CD14-positive monocyte (primary cell): ENCODE measurements around the gene CSF2RB. TPM values are rescaled to one million over a fixed set of nuclear protein-coding genes. Genes with fewer than 3 reads are reported as not detected.

Experiments
- DNase-seq, 3 donors: peaks; one replicate each; pipeline ENCODE4 v3.0.0-alpha.2; 2011 to 2022
- H2AFZ ChIP-seq: 2 replicates; pipeline ENCODE4 v1.6.0; 2012; ENCODE audit warnings: mild to moderate bottlenecking, low read depth, low read length, inconsistent platforms; ENCODE audit not compliant: insufficient read depth, poor library complexity, severe bottlenecking
- H3K27ac ChIP-seq, 2 donors: 1 replicate in 1 of 2; 2 replicates in 1 of 2; pipeline ENCODE4 v1.5.1; 2012 to 2013; ENCODE audit warnings: low read length in 2 of 2, control low read depth in 1 of 2, inconsistent platforms in 1 of 2, low read depth in 1 of 2, mild to moderate bottlenecking in 1 of 2
- H3K27me3 ChIP-seq, 2 donors: one replicate each; pipeline versions ENCODE4 v1.6.0 to v1.6.1; 2011 to 2013; ENCODE audit warnings: low read length in 2 of 2; ENCODE audit not compliant: control insufficient read depth in 2 of 2, insufficient read depth in 2 of 2
- H3K36me3 ChIP-seq, 2 donors: replicated peaks in 1 of 2; 1 replicate in 1 of 2; 2 replicates in 1 of 2; pipeline versions ENCODE4 v1.5.1 to v1.6.1; 2012 to 2013; ENCODE audit warnings: low read length in 2 of 2, control low read depth in 1 of 2, inconsistent platforms in 1 of 2, mild to moderate bottlenecking in 1 of 2; ENCODE audit not compliant: insufficient read depth in 2 of 2, control insufficient read depth in 1 of 2
- H3K4me1 ChIP-seq, 2 donors: 1 replicate in 1 of 2; 2 replicates in 1 of 2; pipeline versions ENCODE4 v1.5.1 to v1.6.1; 2012 to 2013; ENCODE audit warnings: low read length in 2 of 2, control low read depth in 1 of 2, inconsistent platforms in 1 of 2, mild to moderate bottlenecking in 1 of 2, moderate library complexity in 1 of 2; ENCODE audit not compliant: insufficient read depth in 2 of 2, control insufficient read depth in 1 of 2
- H3K4me2 ChIP-seq: replicated peaks from 2 replicates; pipeline ENCODE3; 2012; ENCODE audit warnings: low read length, moderate library complexity, mild to moderate bottlenecking; ENCODE audit not compliant: poor library complexity, severe bottlenecking; ENCODE audit errors: extremely low read depth
- H3K4me3 ChIP-seq, 3 experiments: fragments of 200-600 bp in 1 of 3; sonication (generic) in 1 of 3; replicated peaks in 1 of 3; 1 replicate in 2 of 3; 2 replicates in 1 of 3; pipeline ENCODE4 v1.5.1; 2011 to 2013; ENCODE audit warnings: low read length in 3 of 3, mild to moderate bottlenecking in 3 of 3, control low read depth in 2 of 3, low read depth in 2 of 3, inconsistent platforms in 1 of 3, moderate library complexity in 1 of 3
- H3K79me2 ChIP-seq: 2 replicates; pipeline ENCODE4 v1.6.0; 2012; ENCODE audit warnings: mild to moderate bottlenecking, control low read depth, inconsistent platforms, low read length, moderate library complexity; ENCODE audit not compliant: insufficient read depth
- H3K9ac ChIP-seq: 2 replicates; pipeline ENCODE4 v1.6.0; 2017; ENCODE audit warnings: low read length, mild to moderate bottlenecking; ENCODE audit not compliant: insufficient read depth, poor library complexity, severe bottlenecking
- H3K9me3 ChIP-seq, 2 donors: replicated peaks in 1 of 2; 1 replicate in 1 of 2; 2 replicates in 1 of 2; pipeline versions ENCODE4 v1.5.1 to v1.6.1; 2012 to 2013; ENCODE audit warnings: low read length in 2 of 2, control low read depth in 1 of 2; ENCODE audit not compliant: control insufficient read depth in 1 of 2, insufficient read depth in 1 of 2
- H4K20me1 ChIP-seq: 2 replicates; pipeline ENCODE4 v1.6.0; 2012; ENCODE audit warnings: mild to moderate bottlenecking, low read length, control low read depth, moderate library complexity; ENCODE audit not compliant: insufficient read depth
- H3K27ac Mint-ChIP-seq, 7 donors: one replicate each; pipeline ENCODE4 v1.8.0; 2020; ENCODE audit warnings: mild to moderate bottlenecking in 7 of 7, mixed read lengths in 7 of 7, moderate library complexity in 6 of 7, inconsistent platforms in 2 of 7
- H3K27me3 Mint-ChIP-seq, 3 donors: one replicate each; pipeline ENCODE4 v1.8.0; 2021 to 2022; ENCODE audit warnings: low read depth in 3 of 3, mild to moderate bottlenecking in 3 of 3, mixed read lengths in 3 of 3, moderate library complexity in 3 of 3, inconsistent platforms in 1 of 3
- H3K36me3 Mint-ChIP-seq, 2 donors: one replicate each; pipeline ENCODE4 v1.8.0; 2020; ENCODE audit warnings: mixed read lengths in 2 of 2, inconsistent platforms in 1 of 2, mild to moderate bottlenecking in 1 of 2
- H3K4me1 Mint-ChIP-seq: one replicate; pipeline ENCODE4 v1.8.0; 2020; ENCODE audit warnings: mild to moderate bottlenecking, mixed read lengths
- H3K4me3 Mint-ChIP-seq, 2 donors: one replicate each; pipeline ENCODE4 v1.8.0; 2020; ENCODE audit warnings: mild to moderate bottlenecking in 2 of 2, mixed read lengths in 2 of 2, moderate library complexity in 1 of 2
- H3K9me3 Mint-ChIP-seq, 7 donors: one replicate each; pipeline ENCODE4 v1.8.0; 2020 to 2022; ENCODE audit warnings: mixed read lengths in 7 of 7, mild to moderate bottlenecking in 6 of 7, moderate library complexity in 6 of 7, inconsistent platforms in 2 of 7
- WGBS: methylation state at CpG from one replicate; pipeline ENCODE4 v1.1.5; 2013; ENCODE audit warnings: missing lambda C conversion rate; ENCODE audit not compliant: insufficient coverage; 5-methylcytosine and 5-hydroxymethylcytosine counted together
- intact Hi-C, 2 donors: fragments of 100-400 bp; cut with micrococcal nuclease; formaldehyde crosslinking; loops; one replicate each; pipeline versions ENCODE4 v1.15.0 to v1.15.1; 2023
- polyA plus RNA-seq, 3 donors: library from polyadenylated mRNA; depleted of rRNA in 1 of 3; unstranded in 2 of 3; stranded (reverse) in 1 of 3; fragments of 300-500 nt in 2 of 3; fragments of >200 nt in 1 of 3; fragmentation: Illumina TruSeq in 2 of 3; gene quantifications; 1 replicate in 2 of 3; 2 replicates in 1 of 3; pipeline ENCODE4 v1.2.3, GENCODE V29; 2012 to 2021
- TF ChIP-seq, protein P1 (sequence below): fragments of 200-600 bp; IDR thresholded peaks from one replicate; pipeline ENCODE4 v1.8.0; 2022; ENCODE audit warnings: antibody characterized with exemption, mild to moderate bottlenecking

CSF2RB gene
- polyA plus RNA-seq, 3 donors, result 29.9 to 91.1 (median 52.7) TPM

DNA sequence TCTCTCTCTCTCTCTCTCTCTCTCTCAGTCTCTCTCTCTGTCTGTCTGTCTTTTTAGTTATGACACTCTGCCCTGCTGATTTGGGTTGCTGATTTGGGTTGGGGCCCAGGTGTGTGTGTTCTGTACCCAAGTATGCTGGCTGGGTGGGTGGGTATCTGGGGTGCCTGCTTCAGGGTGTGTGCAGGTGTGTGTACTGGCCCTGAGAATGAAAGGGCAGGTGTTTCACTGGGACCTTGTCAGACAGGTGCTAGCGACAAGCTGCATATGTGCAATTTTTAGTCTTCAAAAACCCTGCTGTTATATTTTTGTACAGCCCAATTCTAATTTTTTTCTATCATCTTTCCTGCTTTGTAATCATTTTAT, 943 bp downstream of the CSF2RB start:
- Histone ChIP-seq H3K27me3 (no peaks in the 10 kb centered on the region), H3K4me3 (peak overlapping the region; percentile 53 to 84 (median 63)), H3K79me2 (peaks cover 61% of the 10 kb centered on the region), H4K20me1 (peaks cover 15% of the 10 kb centered on the region), H3K9me3 (peaks cover 0 to 3% of the 10 kb centered on the region in 2 donors), H3K36me3 (peaks cover 4 to 15% of the 10 kb centered on the region in 2 donors), H2AFZ (peak overlapping the region; percentile 83), H3K4me1 (peaks cover 31 to 63% of the 10 kb centered on the region in 2 donors), H3K4me2 (peak overlapping the region; percentile 94), H3K27ac (peak overlapping the region; percentile 86 to 96), H3K9ac (peak overlapping the region; percentile 86)
- Mint-ChIP-seq H3K4me1 (peaks cover 64% of the 10 kb centered on the region), H3K9me3 (peaks cover 0 to 7% (median 2%) of the 10 kb centered on the region in 7 donors), H3K27ac (peak overlapping the region; percentile 92 to 99 (median 97)), H3K36me3 (peaks cover 22 to 35% of the 10 kb centered on the region in 2 donors), H3K4me3 (peak overlapping the region; percentile 87 to 97), H3K27me3 (peaks cover 0 to 5% (median 0%) of the 10 kb centered on the region in 3 donors)
- no peak for DNase-seq
- TF ChIP-seq, protein P1, sequence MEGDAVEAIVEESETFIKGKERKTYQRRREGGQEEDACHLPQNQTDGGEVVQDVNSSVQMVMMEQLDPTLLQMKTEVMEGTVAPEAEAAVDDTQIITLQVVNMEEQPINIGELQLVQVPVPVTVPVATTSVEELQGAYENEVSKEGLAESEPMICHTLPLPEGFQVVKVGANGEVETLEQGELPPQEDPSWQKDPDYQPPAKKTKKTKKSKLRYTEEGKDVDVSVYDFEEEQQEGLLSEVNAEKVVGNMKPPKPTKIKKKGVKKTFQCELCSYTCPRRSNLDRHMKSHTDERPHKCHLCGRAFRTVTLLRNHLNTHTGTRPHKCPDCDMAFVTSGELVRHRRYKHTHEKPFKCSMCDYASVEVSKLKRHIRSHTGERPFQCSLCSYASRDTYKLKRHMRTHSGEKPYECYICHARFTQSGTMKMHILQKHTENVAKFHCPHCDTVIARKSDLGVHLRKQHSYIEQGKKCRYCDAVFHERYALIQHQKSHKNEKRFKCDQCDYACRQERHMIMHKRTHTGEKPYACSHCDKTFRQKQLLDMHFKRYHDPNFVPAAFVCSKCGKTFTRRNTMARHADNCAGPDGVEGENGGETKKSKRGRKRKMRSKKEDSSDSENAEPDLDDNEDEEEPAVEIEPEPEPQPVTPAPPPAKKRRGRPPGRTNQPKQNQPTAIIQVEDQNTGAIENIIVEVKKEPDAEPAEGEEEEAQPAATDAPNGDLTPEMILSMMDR, result no peak
- intact Hi-C loops, result loop anchor here (5.0 to 10.0 kb wide), 3 partner anchors 42 to 60 kb away; partner anchors contain the start of gene NCF4 (in 1 of the 2)
- no CpG with 5 or more reads among the region's 1 CpG for WGBS

DNA sequence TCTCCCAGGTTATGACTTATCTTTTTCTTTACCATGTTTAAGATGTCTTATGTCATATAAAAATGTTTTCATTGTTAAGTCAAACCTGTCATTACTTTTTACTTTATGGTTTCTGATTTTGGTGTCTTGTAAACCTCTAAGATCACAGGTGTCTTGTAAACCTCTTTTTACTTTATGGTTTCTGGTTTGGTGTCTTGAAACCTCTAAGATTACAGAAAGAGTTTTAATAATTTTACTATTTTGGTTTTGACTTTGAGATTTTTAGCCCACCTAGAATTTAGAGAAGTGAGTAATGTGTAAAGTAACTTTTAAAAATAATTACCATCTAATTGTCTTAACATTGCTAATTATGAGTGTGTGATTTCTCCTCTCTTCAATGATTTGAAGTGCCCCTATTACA, 2.6 kb downstream of the CSF2RB start:
- peaks cover 0 to 5% (median 0%) of the 10 kb centered on the region in 3 donors for H3K27me3 Mint-ChIP-seq

More for the DNA sequence above, 2.6 kb downstream of the CSF2RB start:
- peaks cover 15% of the 10 kb centered on the region for H4K20me1 ChIP-seq
- Mint-ChIP-seq H3K4me3 (no peak overlapping the region), H3K27ac (peak overlapping the region in 1 of 7 donors; percentile 30), H3K9me3 (peaks cover 0 to 7% (median 2%) of the 10 kb centered on the region in 7 donors), H3K36me3 (peaks cover 35 to 44% of the 10 kb centered on the region in 2 donors), H3K4me1 (peaks cover 75% of the 10 kb centered on the region)
- no peak overlapping the region for H3K4me3 ChIP-seq
- peaks cover 6 to 26% of the 10 kb centered on the region in 2 donors for H3K36me3 ChIP-seq
- peaks cover 77% of the 10 kb centered on the region for H3K79me2 ChIP-seq
- peaks cover 40 to 77% of the 10 kb centered on the region in 2 donors for H3K4me1 ChIP-seq
- intact Hi-C loops, result loop anchor here in 1 of 2 donors (10.0 kb wide), 1 partner anchor 59 kb away; no protein-coding TSS in a partner anchor
- H3K27me3 ChIP-seq, result no peaks in the 10 kb centered on the region
- DNase-seq, result no peak
- TF ChIP-seq, protein P1, result no peak
- H3K4me2 ChIP-seq, result peak overlapping the region; percentile 0
- no peak overlapping the region for H3K9ac ChIP-seq
- no peak overlapping the region for H3K27ac ChIP-seq
- H3K9me3 ChIP-seq, result peaks cover 0 to 3% of the 10 kb centered on the region in 2 donors
- no peak overlapping the region for H2AFZ ChIP-seq
